Suprapubic skin (tissue), 4 donors: ENCODE results near the gene DOCK8.

ENCODE experiments used
- CTCF ChIP-seq, 2 donors: fragments of 200-600 bp in 1 of 2; fragments of 450-650 bp in 1 of 2; sonication (generic) in 1 of 2; IDR thresholded peaks; one replicate each; pipeline ENCODE4 v1.5.1; 2016 to 2019; ENCODE audit warnings: antibody characterized with exemption in 2 of 2, mild to moderate bottlenecking in 1 of 2, moderate library complexity in 1 of 2
- POLR2A ChIP-seq, 2 donors: fragments of 450-650 bp; IDR thresholded peaks; one replicate each; pipeline ENCODE4 v1.6.1; 2017; ENCODE audit warnings: antibody characterized with exemption in 2 of 2, mild to moderate bottlenecking in 2 of 2, moderate library complexity in 2 of 2
- POLR2AphosphoS5 ChIP-seq, 3 donors: sonication (generic); formaldehyde crosslinking; IDR thresholded peaks; one replicate each; pipeline ENCODE4 v1.6.1; 2017; ENCODE audit warnings: antibody characterized with exemption in 3 of 3

- TF ChIP-seq CTCF (IDR thresholded peaks at IDR 0.05) (no peak), POLR2A (IDR thresholded peaks at IDR 0.05) (no peak), POLR2AphosphoS5 (IDR thresholded peaks at IDR 0.05) (no peak)
Observed at GRCh38 chr9:477193-477592, 262.5 kb downstream of the DOCK8 start.
